ENCODE measurements around the gene ST6GALNAC5. TPM values are rescaled to one million over a fixed set of nuclear protein-coding genes. Genes with fewer than 3 reads are reported as not detected.

ST6GALNAC5 gene
- total and polyA plus RNA-seq, 2 experiments from 2014 or later, result 5.1 to 12.2 TPM

- TF ChIP-seq EZH2phosphoT487 (IDR thresholded peaks at IDR 0.05; ENCODE audit: insufficient read depth, low read depth) (no peak), EZH2 (IDR thresholded peaks at IDR 0.05; ENCODE audit: insufficient read depth, poor library complexity, severe bottlenecking) (no peak)
- Histone ChIP-seq H3K27me3 (replicated peaks; ENCODE audit: insufficient read depth) (no peaks in the 10 kb centered on the region), H3K4me3 (no peak overlapping the region), H3K27ac (no peak overlapping the region), H4K20me1 (ENCODE audit: insufficient read depth) (no peaks in the 10 kb centered on the region), H3K36me3 (ENCODE audit: low read depth) (no peaks in the 10 kb centered on the region), H3K4me1 (ENCODE audit: insufficient read depth) (peaks cover 10% of the 10 kb centered on the region), H2AFZ (no peak overlapping the region), H3K9ac (no peak overlapping the region), H3K9me2 (ENCODE audit: insufficient read depth) (no peaks in the 10 kb centered on the region), H3K9me3 (ENCODE audit: low read depth) (no peaks in the 10 kb centered on the region), H3K79me2 (ENCODE audit: insufficient read depth) (no peaks in the 10 kb centered on the region), H3K4me2 (ENCODE audit: unreplicated experiment) (no peak overlapping the region), H3F3A (ENCODE audit: insufficient read depth) (no peaks in the 10 kb centered on the region)
- in situ Hi-C loops (cut with MboI), result no loop called here
- WGBS, 2 experiments (ENCODE audit: low coverage in 1 of 2, low lambda C conversion rate in 2 of 2, missing lambda C conversion rate in 2 of 2), result 100% methylated on average over 1 of the region's 1 CpG
- no peak for DNase-seq
Measured at GRCh38 chr1:77026640-77027039, 159.4 kb downstream of the ST6GALNAC5 start.

- Histone ChIP-seq H3K27ac (no peak overlapping the region), H2AFZ (no peak overlapping the region), H3K4me3 (no peak overlapping the region), H3K9me2 (ENCODE audit: insufficient read depth) (no peaks in the 10 kb centered on the region), H3K4me1 (ENCODE audit: insufficient read depth) (peaks cover 10% of the 10 kb centered on the region), H3K79me2 (ENCODE audit: insufficient read depth) (no peaks in the 10 kb centered on the region), H3K27me3 (replicated peaks; ENCODE audit: insufficient read depth) (no peaks in the 10 kb centered on the region), H3K36me3 (ENCODE audit: low read depth) (no peaks in the 10 kb centered on the region), H4K20me1 (ENCODE audit: insufficient read depth) (no peaks in the 10 kb centered on the region), H3K4me2 (ENCODE audit: unreplicated experiment) (no peak overlapping the region), H3F3A (ENCODE audit: insufficient read depth) (no peaks in the 10 kb centered on the region), H3K9ac (no peak overlapping the region), H3K9me3 (ENCODE audit: low read depth) (no peaks in the 10 kb centered on the region)
- in situ Hi-C loops (cut with MboI), result no loop called here
- TF ChIP-seq EZH2phosphoT487 (IDR thresholded peaks at IDR 0.05; ENCODE audit: insufficient read depth, low read depth) (no peak), EZH2 (IDR thresholded peaks at IDR 0.05; ENCODE audit: insufficient read depth, poor library complexity, severe bottlenecking) (no peak)
- no peak for DNase-seq
- 20 to 32% methylated on average over 1 of the region's 1 CpG for WGBS, 2 experiments (ENCODE audit: low coverage in 1 of 2, low lambda C conversion rate in 2 of 2, missing lambda C conversion rate in 2 of 2)
Measured at GRCh38 chr1:77027847-77028246, 160.6 kb downstream of the ST6GALNAC5 start.

GRCh38 chr1:77030401-77031105 lies 163.3 kb downstream of the ST6GALNAC5 start:
- no peak overlapping the region for H3K9ac ChIP-seq
- 78 to 84% methylated on average over 5 of the region's 5 CpGs for WGBS, 2 experiments (ENCODE audit: low coverage in 1 of 2, low lambda C conversion rate in 2 of 2, missing lambda C conversion rate in 2 of 2)
- H3K9me3 ChIP-seq (ENCODE audit: low read depth), result no peaks in the 10 kb centered on the region
- H3K79me2 ChIP-seq (ENCODE audit: insufficient read depth), result no peaks in the 10 kb centered on the region
- no peaks in the 10 kb centered on the region for H4K20me1 ChIP-seq (ENCODE audit: insufficient read depth)
- H3K4me2 ChIP-seq (ENCODE audit: unreplicated experiment), result no peak overlapping the region
- H3F3A ChIP-seq (ENCODE audit: insufficient read depth), result no peaks in the 10 kb centered on the region
- no peak for TF ChIP-seq EZH2phosphoT487 (IDR thresholded peaks at IDR 0.05; ENCODE audit: insufficient read depth, low read depth)
- no peak for TF ChIP-seq EZH2 (IDR thresholded peaks at IDR 0.05; ENCODE audit: insufficient read depth, poor library complexity, severe bottlenecking)
- H3K27me3 ChIP-seq (replicated peaks; ENCODE audit: insufficient read depth), result no peaks in the 10 kb centered on the region
- no peak overlapping the region for H3K27ac ChIP-seq
- peaks cover 10% of the 10 kb centered on the region for H3K4me1 ChIP-seq (ENCODE audit: insufficient read depth)
- no peak overlapping the region for H3K4me3 ChIP-seq
- no peaks in the 10 kb centered on the region for H3K36me3 ChIP-seq (ENCODE audit: low read depth)
- DNase-seq, result no peak
- no peaks in the 10 kb centered on the region for H3K9me2 ChIP-seq (ENCODE audit: insufficient read depth)
- no peak overlapping the region for H2AFZ ChIP-seq
- in situ Hi-C loops (cut with MboI), result no loop called here

- Histone ChIP-seq H3K4me1 (ENCODE audit: insufficient read depth) (peaks cover 10% of the 10 kb centered on the region), H3K27me3 (replicated peaks; ENCODE audit: insufficient read depth) (no peaks in the 10 kb centered on the region), H3K9ac (no peak overlapping the region), H3K4me3 (no peak overlapping the region), H3K4me2 (ENCODE audit: unreplicated experiment) (no peak overlapping the region), H3K79me2 (ENCODE audit: insufficient read depth) (no peaks in the 10 kb centered on the region), H4K20me1 (ENCODE audit: insufficient read depth) (no peaks in the 10 kb centered on the region), H3K36me3 (ENCODE audit: low read depth) (no peaks in the 10 kb centered on the region), H3F3A (ENCODE audit: insufficient read depth) (no peaks in the 10 kb centered on the region), H3K9me3 (ENCODE audit: low read depth) (no peaks in the 10 kb centered on the region), H3K27ac (no peak overlapping the region), H2AFZ (no peak overlapping the region), H3K9me2 (ENCODE audit: insufficient read depth) (no peaks in the 10 kb centered on the region)
- in situ Hi-C loops (cut with MboI), result no loop called here
- peak; percentile 78 for DNase-seq
- WGBS, 2 experiments (ENCODE audit: low coverage in 1 of 2, low lambda C conversion rate in 2 of 2, missing lambda C conversion rate in 2 of 2), result 25 to 28% methylated on average over 3 of the region's 3 CpGs
- TF ChIP-seq EZH2phosphoT487 (IDR thresholded peaks at IDR 0.05; ENCODE audit: insufficient read depth, low read depth) (no peak), EZH2 (IDR thresholded peaks at IDR 0.05; ENCODE audit: insufficient read depth, poor library complexity, severe bottlenecking) (no peak)
Measured at GRCh38 chr1:77031106-77031662, 163.9 kb downstream of the ST6GALNAC5 start.
